Upper lobe of left lung (tissue), 4 donors: ENCODE measurements around the gene OPN1SW.

Experiments used
- EP300 ChIP-seq, 4 donors: sonication (generic); formaldehyde crosslinking; IDR thresholded peaks; one replicate each; pipeline ENCODE4 v1.5.1; 2017; ENCODE audit warnings: antibody characterized with exemption in 4 of 4, control low read depth in 2 of 4
- POLR2A ChIP-seq, 4 donors: fragments of 450-650 bp; IDR thresholded peaks; one replicate each; pipeline ENCODE4 v1.5.1; 2016 to 2017; ENCODE audit warnings: antibody characterized with exemption in 4 of 4, mild to moderate bottlenecking in 2 of 4
- POLR2AphosphoS5 ChIP-seq, 2 donors: sonication (generic); formaldehyde crosslinking; IDR thresholded peaks; one replicate each; pipeline ENCODE4 v1.5.1; 2017; ENCODE audit warnings: antibody characterized with exemption in 2 of 2
- TF ChIP-seq, protein P1 (sequence below), 6 experiments: fragments of 450-650 bp in 4 of 6; fragments of 200-600 bp in 2 of 6; sonication (generic) in 2 of 6; IDR thresholded peaks; one replicate each; pipeline ENCODE4 v1.5.1; 2016 to 2019; ENCODE audit warnings: antibody characterized with exemption in 6 of 6

DNA sequence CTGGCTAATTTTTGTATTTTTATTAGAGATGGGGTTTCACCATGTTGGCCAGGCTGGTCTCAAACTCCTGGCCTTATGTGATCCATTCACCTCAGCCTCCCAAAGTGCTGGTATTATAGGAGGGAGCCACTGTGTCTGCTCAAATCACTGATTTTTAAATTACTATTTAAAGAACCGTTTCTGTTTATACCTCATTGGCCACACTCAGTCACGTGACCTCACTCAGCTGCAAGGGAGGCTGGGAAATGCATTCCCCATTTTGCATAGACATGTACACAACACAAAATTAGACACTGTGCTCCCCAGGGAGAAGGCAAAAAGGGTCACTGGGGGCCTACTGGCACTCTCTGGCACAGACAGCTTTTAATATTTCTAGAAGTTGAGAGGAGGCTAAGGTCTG lies 50.1 kb downstream of the OPN1SW start:
- TF ChIP-seq, protein P1, sequence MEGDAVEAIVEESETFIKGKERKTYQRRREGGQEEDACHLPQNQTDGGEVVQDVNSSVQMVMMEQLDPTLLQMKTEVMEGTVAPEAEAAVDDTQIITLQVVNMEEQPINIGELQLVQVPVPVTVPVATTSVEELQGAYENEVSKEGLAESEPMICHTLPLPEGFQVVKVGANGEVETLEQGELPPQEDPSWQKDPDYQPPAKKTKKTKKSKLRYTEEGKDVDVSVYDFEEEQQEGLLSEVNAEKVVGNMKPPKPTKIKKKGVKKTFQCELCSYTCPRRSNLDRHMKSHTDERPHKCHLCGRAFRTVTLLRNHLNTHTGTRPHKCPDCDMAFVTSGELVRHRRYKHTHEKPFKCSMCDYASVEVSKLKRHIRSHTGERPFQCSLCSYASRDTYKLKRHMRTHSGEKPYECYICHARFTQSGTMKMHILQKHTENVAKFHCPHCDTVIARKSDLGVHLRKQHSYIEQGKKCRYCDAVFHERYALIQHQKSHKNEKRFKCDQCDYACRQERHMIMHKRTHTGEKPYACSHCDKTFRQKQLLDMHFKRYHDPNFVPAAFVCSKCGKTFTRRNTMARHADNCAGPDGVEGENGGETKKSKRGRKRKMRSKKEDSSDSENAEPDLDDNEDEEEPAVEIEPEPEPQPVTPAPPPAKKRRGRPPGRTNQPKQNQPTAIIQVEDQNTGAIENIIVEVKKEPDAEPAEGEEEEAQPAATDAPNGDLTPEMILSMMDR (IDR thresholded peaks at IDR 0.05), result no peak
- TF ChIP-seq POLR2A (IDR thresholded peaks at IDR 0.05), result no peak
- TF ChIP-seq POLR2AphosphoS5 (IDR thresholded peaks at IDR 0.05), result no peak
- TF ChIP-seq EP300 (IDR thresholded peaks at IDR 0.05), result no peak
